Measurements from ENCODE around the gene NRXN3.

GRCh38 chr14:79502751-79503148 lies 1332.6 kb downstream of the NRXN3 start:
- no peak for TF ChIP-seq CTCF (conservative IDR thresholded peaks at IDR 0.05; ENCODE audit: low read depth, low read length)
- no peak for TF ChIP-seq POLR2A (IDR thresholded peaks at IDR 0.05; ENCODE audit: low read depth, low read length)
- no peak for TF ChIP-seq MAFK (IDR thresholded peaks at IDR 0.05; ENCODE audit: low read depth, low read length)
- no peak for TF ChIP-seq MXI1 (IDR thresholded peaks at IDR 0.05; ENCODE audit: borderline replicate concordance, low read depth, low read length)
- TF ChIP-seq RAD21 (IDR thresholded peaks at IDR 0.05; ENCODE audit: low read length): no peak

Data from IMR-90 (cell line).